Dermis blood vessel endothelial cell (primary cell): Measurements from ENCODE around the gene DHRS12. TPM values are rescaled to one million over a fixed set of nuclear protein-coding genes. Genes with fewer than 3 reads are reported as not detected.
A peak's percentile ranks its signal among the peaks of the same experiment; 100 is the strongest.

Experiments
- DNase-seq: peaks from one replicate; pipeline ENCODE4 v3.0.0; 2010
- total RNA-seq: library from RNA; depleted of rRNA; stranded (reverse); fragments of >200 nt; gene quantifications from 2 replicates; pipeline ENCODE4 v1.2.3, GENCODE V29; 2014

The DHRS12 gene
- total RNA-seq, 1 donor from 2014 or later = 7.1 TPM

GRCh38 chr13:51758691-51759090, 45.3 kb downstream of the DHRS12 start:
- DNase-seq = no peak

- DNase-seq = no peak
Measured at GRCh38 chr13:51756651-51757050, 47.3 kb downstream of the DHRS12 start.

GRCh38 chr13:51747438-51748434, 56.2 kb downstream of the DHRS12 start:
- DNase-seq = no peak

- no peak for DNase-seq
Measured at GRCh38 chr13:51746802-51747201, 57.2 kb downstream of the DHRS12 start.

GRCh38 chr13:51745243-51745642, 58.7 kb downstream of the DHRS12 start:
- DNase-seq = no peak

- DNase-seq = no peak
Measured at GRCh38 chr13:51742611-51743010, 61.4 kb downstream of the DHRS12 start.

GRCh38 chr13:51742031-51742430, 61.9 kb downstream of the DHRS12 start:
- no peak for DNase-seq

- peak; percentile 38 for DNase-seq
Measured at GRCh38 chr13:51740698-51741097, 63.3 kb downstream of the DHRS12 start.

GRCh38 chr13:51739027-51739764, 64.8 kb downstream of the DHRS12 start:
- no peak for DNase-seq

GRCh38 chr13:51738226-51738905, 65.6 kb downstream of the DHRS12 start:
- DNase-seq = no peak

GRCh38 chr13:51737609-51738008, 66.4 kb downstream of the DHRS12 start:
- DNase-seq = no peak

- DNase-seq = no peak
Measured at GRCh38 chr13:51734786-51735185, 69.2 kb downstream of the DHRS12 start.

- DNase-seq = peak; percentile 52
Measured at GRCh38 chr13:51733374-51734298, 70.3 kb downstream of the DHRS12 start.

GRCh38 chr13:51731759-51732158, 72.2 kb downstream of the DHRS12 start:
- peak; percentile 47 for DNase-seq

- no peak for DNase-seq
Measured at GRCh38 chr13:51730927-51731326, 73.0 kb downstream of the DHRS12 start.

- peak; percentile 76 for DNase-seq
Measured at GRCh38 chr13:51729866-51730553, 74.0 kb downstream of the DHRS12 start.

- DNase-seq = peak; percentile 6
Measured at GRCh38 chr13:51728972-51729371, 75.0 kb downstream of the DHRS12 start.

GRCh38 chr13:51728275-51728673, 75.7 kb downstream of the DHRS12 start:
- no peak for DNase-seq

- DNase-seq = no peak
Measured at GRCh38 chr13:51727634-51728274, 76.2 kb downstream of the DHRS12 start.

- peak; percentile 34 for DNase-seq
Measured at GRCh38 chr13:51726446-51727193, 77.3 kb downstream of the DHRS12 start.
